ENCODE results near the gene PREX1.
"Not testable (repeated sequence)": the region's sequence is repeated elsewhere in the genome, so short reads cannot be mapped to it uniquely, and the experiment has no call there.

Gene PREX1

DNA sequence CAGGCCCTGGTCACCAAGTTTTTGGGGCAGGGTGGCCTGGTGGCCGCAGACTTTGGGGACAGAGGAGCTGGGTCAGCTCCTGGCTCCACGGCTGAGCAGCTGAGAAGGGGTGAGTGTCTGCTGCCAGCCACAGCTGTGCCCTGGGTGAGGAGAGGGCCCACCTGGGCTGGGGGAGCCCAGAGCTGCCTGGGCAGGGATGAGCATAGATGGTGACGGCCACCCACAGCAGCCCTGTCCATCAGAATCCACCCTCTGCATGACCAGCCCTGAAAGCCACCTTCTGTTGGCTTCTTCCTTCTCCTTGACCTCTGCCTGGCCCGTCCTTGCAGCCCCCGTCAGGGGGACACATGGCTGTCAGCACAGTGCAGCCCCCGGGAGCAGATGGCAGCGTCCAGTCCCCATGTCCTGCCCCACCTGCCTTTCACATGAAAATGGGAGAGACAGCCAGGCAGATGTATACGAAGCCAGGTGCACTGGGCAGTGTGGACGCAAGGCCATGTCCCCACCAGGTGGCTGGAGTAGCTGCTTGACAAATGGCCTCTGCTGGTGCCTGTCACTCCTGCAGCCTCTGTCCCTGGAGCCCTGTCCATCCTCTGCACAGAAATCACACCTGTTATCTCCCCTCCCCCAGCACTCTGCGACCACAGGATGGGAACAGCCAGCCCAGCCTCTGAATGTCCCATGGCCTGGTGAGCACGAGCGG is 220.8 kb downstream of the PREX1 start:
- Mint-ChIP-seq H3K36me3 (no peaks in the 10 kb centered on the region), H3K4me3 (no peak overlapping the region), H3K27ac (no peak overlapping the region), H3K4me1 (no peaks in the 10 kb centered on the region), H3K9me3 (no peaks in the 10 kb centered on the region), H3K27me3 (peaks cover 2% of the 10 kb centered on the region)

DNA sequence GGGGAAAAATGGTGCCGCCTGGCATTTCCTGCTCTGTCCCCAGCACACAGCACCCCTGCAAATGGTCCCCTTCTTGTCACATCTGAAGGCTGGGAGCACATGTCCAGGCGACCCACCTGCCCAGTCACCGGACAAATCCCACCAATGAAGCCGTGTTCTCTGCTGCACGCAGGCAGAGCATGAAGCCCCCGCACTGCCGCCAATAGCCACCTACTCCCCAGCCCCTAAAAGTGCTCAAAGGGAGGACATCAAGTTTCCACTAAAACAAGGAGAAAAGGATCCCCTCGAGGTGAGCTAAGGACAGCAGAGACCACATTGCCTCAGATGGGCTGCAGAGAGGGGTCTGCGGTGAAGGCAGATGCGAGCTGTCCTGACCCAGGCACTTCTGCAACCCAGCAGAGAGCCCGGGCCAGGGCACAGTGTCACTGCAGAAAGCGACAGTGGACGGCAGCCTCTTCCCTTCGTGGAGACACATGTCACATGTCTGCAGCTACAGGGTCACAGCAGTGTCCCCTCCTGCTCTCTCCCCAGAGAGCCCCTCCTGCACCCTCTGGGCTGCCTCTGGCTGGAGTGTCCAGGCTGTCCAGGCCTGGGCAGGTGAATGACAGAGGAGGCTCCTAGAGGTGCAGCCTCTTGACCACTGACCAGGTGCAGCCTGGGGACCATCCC is 221.5 kb downstream of the PREX1 start:
- Mint-ChIP-seq H3K36me3 (no peaks in the 10 kb centered on the region), H3K4me3 (no peak overlapping the region), H3K27ac (no peak overlapping the region), H3K27me3 (peaks cover 2% of the 10 kb centered on the region), H3K4me1 (no peaks in the 10 kb centered on the region), H3K9me3 (no peaks in the 10 kb centered on the region)

DNA sequence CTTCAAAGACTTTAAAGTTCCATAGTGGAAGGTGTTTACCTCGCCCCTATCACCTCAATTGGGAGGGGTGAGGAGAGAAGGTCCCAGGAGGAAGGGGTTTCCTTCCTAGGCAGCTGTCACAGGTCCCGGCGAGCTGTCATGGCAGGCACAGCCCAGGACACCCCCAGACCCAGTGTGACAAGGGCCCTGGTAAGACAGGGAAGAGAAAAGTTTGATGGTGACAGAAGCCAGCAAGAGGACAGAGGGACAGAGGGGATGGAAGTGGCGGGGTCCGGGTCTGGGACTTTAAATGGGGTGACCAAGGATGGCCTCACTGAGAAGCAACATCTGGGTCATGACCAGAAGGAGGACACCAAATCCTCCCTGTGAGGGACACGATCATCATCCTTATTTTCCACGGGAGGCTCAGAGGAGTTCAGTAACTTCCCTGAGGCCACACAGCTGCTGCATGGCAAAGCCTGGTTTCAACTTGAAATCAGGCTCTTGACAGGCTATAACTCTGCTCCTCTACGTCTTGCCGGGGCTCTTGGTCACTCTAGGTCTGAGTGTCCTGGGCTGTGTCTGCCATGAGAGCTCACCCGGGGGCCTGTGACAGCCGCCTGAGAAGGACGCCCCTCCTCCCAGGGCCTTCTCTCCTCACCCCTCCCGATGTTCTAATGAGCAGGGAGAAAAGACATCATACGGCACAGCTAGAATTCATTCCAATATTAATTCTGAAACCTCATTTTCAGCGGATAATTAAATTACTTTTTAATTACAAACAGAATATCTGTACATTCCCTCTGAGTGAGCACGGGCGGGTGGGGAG is 222.2 kb downstream of the PREX1 start:
- Mint-ChIP-seq H3K4me3 (no peak overlapping the region), H3K27me3 (peaks cover 2% of the 10 kb centered on the region), H3K27ac (no peak overlapping the region), H3K4me1 (no peaks in the 10 kb centered on the region), H3K36me3 (no peaks in the 10 kb centered on the region), H3K9me3 (no peaks in the 10 kb centered on the region)

DNA sequence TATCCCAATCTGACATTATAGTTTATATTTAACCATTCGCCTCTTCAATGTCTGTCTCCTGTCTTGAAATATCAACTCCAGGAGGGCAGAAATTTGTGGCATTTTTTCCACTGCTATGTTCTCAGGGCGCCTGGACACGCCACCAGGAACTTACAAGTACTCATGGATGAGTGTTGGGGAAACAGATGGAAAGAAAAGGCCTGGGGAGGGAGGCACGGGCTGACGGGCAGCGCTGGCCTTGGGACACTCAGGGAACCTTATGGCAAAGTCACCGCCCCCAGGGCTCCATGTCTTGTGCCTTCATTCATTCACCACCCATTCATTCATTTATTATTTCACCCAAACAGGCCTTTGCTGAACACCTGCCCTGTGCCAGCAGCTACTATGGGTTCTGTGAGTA is 222.9 kb downstream of the PREX1 start:
- Mint-ChIP-seq H3K27ac (no peak overlapping the region), H3K36me3 (no peaks in the 10 kb centered on the region), H3K4me1 (no peaks in the 10 kb centered on the region), H3K9me3 (no peaks in the 10 kb centered on the region), H3K27me3 (peaks cover 2% of the 10 kb centered on the region), H3K4me3 (no peak overlapping the region)

DNA sequence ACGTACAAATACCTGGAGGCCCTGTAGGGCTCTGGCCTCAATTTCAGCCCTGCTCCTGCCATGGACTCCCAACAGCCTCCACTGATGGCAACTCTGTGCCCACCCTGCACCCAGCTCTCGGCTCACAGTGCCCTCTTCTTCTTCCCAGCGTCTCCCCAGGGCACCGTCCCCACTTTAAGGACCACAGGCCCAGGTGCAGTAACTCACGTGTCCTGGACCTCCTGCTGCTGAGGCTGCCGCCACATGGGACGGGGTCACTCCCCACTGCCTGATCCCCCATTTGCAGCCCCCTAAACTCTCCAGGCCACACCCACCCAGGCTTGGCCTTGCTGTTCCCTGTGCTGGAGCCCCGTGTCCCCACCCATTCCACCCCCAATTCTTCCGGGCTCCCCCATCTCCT is 223.4 kb downstream of the PREX1 start:
- no peaks in the 10 kb centered on the region for H3K4me1 Mint-ChIP-seq
- no peaks in the 10 kb centered on the region for H3K9me3 Mint-ChIP-seq
- H3K4me3 Mint-ChIP-seq: no peak overlapping the region
- H3K36me3 Mint-ChIP-seq: no peaks in the 10 kb centered on the region
- H3K27ac Mint-ChIP-seq: no peak overlapping the region
- H3K27me3 Mint-ChIP-seq: peaks cover 2% of the 10 kb centered on the region

DNA sequence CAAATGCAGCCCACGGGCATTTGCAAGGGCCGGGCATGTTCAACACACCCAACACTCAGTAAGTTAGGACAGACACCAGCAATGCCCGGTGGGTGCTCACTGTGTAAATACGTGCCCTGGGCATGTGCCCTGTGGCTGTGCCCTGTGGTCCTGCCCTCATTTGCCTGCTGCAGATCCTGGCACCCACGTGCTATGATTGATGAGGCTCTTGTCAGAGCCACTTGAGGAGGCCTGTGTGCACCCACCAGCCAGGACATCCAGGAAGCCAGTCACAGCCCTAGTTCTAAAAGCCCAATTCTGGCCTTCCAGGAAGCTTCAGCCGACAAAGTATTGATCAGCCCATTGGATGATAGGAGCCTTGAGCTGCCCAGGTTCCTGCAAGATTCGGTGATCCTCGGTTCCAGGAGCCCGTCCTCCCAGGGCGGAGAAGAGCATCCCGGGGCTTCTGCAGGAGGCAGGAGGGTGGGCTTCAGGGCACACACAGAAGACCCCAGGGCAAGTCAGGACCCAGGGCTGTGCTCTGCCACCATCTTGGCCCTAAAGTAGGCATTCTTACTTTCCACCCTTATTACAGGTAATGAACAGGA is 223.9 kb downstream of the PREX1 start:
- no peaks in the 10 kb centered on the region for H3K9me3 Mint-ChIP-seq
- peaks cover 2% of the 10 kb centered on the region for H3K27me3 Mint-ChIP-seq
- H3K27ac Mint-ChIP-seq: no peak overlapping the region
- no peaks in the 10 kb centered on the region for H3K4me1 Mint-ChIP-seq
- H3K36me3 Mint-ChIP-seq: no peaks in the 10 kb centered on the region
- H3K4me3 Mint-ChIP-seq: no peak overlapping the region

DNA sequence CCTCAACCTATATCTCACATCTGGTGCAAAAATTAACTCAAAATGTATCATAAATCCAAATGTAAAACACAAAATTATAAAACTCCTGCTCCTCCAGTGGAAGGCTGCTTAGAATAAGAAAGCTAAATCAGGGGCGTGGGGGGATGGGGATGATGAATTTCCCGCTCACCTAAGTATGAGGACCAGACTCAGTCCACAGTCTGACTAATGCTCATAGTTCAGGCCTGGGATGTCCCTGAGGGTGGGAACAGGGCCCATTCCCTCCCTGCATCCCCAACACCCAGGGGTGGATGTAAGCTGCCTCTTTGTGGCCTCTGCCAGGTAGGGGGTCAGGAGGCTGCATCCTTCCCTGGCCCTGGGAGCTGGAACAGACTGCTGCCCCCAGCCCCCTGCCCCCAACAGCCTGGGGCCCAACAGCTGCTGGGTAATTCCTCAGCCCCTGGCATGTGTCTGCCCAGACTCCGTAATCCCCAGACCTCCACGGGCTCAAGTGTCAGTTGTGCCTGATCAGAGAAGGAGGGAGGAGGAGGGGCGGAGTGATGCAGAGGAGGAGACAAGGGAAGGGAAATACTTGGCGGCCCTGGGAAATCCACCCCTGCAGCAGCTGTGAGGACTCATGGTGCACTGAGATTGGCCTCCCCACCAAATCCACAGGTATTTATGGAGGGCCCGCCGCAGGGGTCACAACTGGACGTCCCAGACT is 224.5 kb downstream of the PREX1 start:
- no peaks in the 10 kb centered on the region for H3K27me3 Mint-ChIP-seq
- no peak overlapping the region for H3K27ac Mint-ChIP-seq
- H3K4me1 Mint-ChIP-seq: no peaks in the 10 kb centered on the region

DNA sequence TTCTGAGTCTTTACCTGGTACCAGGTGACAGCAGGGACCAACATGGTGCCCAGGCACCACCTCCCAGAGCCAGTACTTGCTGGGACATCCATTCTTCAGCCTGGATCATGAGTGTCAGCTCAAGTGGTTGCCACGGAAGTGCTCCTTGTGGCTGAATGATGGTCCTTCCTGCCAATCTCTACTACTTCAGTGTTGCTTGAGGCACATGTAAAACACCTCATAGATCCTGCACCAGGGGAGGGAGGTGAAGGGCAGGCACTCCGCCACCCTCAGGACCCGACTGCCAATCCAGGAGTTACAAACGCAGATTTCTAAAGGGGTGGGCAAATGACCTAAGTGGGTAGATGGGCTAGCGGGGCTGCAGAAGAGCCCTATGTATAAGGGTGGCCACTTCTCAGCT is 226.0 kb downstream of the PREX1 start:
- no peaks in the 10 kb centered on the region for H3K36me3 Mint-ChIP-seq
- H3K4me3 Mint-ChIP-seq: no peak overlapping the region
- no peak overlapping the region for H3K27ac Mint-ChIP-seq
- no peaks in the 10 kb centered on the region for H3K27me3 Mint-ChIP-seq
- H3K9me3 Mint-ChIP-seq: peaks cover under 1% of the 10 kb centered on the region
- H3K4me1 Mint-ChIP-seq: no peaks in the 10 kb centered on the region

More for the DNA sequence above, 224.5 kb downstream of the PREX1 start:
- H3K4me3 Mint-ChIP-seq: no peak overlapping the region
- no peaks in the 10 kb centered on the region for H3K36me3 Mint-ChIP-seq
- H3K9me3 Mint-ChIP-seq: no peaks in the 10 kb centered on the region

DNA sequence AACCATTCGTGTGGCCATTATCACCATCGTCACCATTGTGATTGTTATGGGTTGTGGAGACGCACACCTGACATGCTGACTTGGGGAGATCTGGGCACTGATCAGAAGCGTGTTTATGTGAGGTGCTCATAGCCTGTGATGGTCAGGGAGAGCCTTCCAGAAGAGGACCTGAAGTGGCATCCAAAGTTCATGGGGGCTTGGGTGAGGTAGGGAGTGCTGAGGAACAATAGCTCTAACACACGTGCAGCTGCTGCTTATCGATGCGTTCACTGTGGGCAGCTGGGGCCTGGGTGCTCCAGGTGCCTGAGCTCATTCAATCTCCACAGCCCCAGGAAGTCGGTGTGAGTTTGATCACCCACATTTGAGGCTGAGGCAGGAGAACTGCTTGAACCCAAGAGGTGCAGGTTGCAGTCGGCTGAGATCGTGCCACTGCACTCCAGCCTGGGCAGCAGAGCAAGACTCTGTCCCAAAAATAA is 227.3 kb downstream of the PREX1 start:
- no peak overlapping the region for H3K27ac Mint-ChIP-seq
- no peak overlapping the region for H3K4me3 Mint-ChIP-seq
- no peaks in the 10 kb centered on the region for H3K36me3 Mint-ChIP-seq
- H3K27me3 Mint-ChIP-seq: no peaks in the 10 kb centered on the region
- peaks cover 5% of the 10 kb centered on the region for H3K9me3 Mint-ChIP-seq
- H3K4me1 Mint-ChIP-seq: no peaks in the 10 kb centered on the region

DNA sequence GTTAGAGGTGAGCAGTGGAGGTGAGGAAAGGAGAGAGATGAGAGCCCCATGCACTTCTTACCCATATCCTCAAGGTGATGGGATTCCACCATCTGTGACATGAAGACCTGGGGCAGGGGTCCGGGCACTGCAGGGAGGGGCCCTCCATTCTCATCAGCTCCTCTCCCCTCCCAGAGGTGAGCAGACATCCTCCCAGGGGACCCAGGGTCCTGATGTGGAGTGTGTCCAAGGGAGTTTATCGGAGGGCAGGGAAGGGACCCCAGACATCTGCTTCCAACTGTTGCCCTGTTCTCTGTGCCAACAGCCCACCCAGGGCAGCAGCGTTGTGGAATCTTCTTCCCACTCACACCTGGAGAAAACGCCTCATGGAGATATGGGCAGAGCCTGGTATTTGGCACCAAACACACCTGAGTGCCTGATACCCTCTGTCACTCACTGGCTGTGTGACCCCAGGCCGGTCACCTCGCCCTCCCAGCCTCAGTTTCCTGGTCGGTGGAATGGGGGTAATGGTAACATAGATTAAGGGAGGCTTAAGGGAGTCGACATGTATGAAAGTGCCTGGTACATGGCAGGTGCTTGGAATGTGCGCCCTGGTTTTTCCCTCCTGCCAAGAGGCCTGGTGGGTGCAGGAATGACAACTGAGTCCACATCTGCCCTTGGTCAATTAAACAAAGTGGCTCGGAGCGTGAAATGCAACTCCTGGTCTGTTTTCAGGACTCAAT is 227.9 kb downstream of the PREX1 start:
- Mint-ChIP-seq H3K9me3 (peaks cover 5% of the 10 kb centered on the region), H3K4me1 (no peaks in the 10 kb centered on the region), H3K27me3 (no peaks in the 10 kb centered on the region), H3K27ac (no peak overlapping the region), H3K36me3 (no peaks in the 10 kb centered on the region), H3K4me3 (no peak overlapping the region)

DNA sequence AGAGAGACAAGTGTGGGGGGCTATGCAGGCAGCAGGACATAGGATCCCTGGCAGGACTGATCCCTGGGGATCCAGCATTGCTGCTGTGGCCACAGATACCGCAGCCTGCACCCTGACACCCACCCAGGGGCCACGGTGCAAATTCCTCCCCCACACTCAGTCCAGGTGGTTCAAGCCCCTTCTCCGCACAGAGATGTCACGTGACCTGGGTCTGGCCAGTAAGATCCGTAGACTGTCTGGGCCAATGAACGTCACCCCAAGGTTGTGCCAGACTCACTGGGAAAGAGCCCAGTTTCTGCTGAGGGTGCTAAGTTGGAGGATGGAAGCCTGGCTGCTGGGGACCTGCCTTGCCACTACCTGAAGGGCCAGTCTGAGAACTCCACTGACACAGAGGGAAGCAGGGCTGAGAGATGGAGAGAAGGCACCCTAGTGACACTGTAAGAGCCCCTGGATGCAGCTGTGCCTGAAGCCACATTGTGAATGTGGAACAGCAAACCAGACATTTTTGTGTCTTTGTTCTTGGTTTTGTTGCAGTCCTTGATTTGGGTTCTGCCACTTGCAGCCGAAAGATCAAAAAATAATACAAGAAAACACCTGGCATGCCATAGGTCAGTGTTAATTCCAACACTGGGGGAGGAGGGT is 228.6 kb downstream of the PREX1 start:
- H3K27me3 Mint-ChIP-seq: no peaks in the 10 kb centered on the region
- H3K4me1 Mint-ChIP-seq: no peaks in the 10 kb centered on the region
- no peak overlapping the region for H3K27ac Mint-ChIP-seq
- H3K9me3 Mint-ChIP-seq: peaks cover 5% of the 10 kb centered on the region
- no peaks in the 10 kb centered on the region for H3K36me3 Mint-ChIP-seq
- H3K4me3 Mint-ChIP-seq: no peak overlapping the region

DNA sequence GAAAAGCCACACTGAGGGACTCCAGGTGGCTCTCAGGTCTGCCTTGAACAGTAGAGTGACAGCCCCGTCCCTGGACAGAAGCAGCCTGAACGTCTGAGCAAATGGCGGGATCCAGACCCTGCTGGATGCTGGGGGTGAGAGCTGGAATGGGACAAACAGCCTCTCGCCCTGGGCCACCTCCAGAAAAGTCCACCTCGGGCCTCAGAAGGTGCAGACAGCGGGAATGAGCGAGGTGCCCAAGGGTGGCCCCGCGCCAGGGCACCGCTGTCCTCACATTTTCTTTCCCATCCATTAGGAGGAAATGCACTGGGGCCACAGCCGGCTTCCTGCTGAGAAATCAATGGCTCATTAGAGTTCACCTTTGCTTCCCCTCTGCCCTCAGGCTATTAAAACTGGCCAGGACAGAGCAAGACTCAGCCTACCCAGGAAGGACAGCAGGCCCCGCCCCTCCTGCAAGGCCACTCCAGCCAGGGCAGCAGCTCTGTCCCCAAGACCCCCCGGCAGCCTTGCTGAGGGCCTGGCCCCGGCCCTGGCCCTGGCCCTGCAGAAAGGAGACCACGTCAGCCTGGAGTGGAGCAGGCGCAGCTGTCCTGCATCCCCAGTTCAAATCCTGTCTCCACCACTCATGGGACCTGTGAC is 229.4 kb downstream of the PREX1 start:
- H3K27me3 Mint-ChIP-seq, H3K36me3 Mint-ChIP-seq, H3K9me3 Mint-ChIP-seq, H3K4me1 Mint-ChIP-seq, H3K4me3 Mint-ChIP-seq, H3K27ac Mint-ChIP-seq: not testable (repeated sequence)

DNA sequence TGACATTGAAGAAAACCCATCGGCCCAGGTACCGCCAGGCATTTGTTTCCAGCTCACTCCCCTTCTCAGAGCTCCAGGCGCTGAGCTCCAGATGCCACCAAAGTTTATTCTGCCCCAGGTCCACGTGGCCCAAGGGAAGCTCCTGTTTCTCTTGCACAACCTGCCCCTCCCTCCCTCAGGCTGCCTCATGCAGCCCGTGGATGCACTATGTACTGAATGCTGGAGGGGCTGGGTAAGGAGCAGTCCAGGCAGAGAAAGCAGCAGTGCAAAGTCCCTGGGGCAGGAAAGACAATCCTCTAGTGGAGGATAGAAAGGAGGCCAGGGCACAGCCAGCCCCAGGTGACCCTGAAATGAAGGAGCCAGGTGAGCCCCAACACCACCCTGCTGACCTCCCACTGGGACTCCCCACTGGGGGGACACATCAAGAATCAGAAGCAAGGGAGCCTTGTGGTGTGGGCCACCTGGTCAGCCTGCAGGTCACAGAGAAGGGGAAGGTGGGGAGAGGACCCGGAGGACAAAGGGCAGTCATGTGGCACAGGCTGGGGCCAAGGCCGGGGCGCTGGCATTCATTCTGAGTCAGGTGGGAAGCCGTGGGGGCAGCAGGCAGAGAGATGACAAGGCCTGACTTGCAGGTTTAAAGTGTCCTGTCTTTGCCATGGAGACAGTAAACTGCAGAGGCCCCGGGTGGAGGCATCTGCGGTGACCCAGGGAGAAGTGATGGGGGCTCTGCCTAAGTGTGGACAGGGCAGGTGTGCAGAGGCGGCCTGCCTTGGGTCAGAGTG is 230.1 kb downstream of the PREX1 start:
- Mint-ChIP-seq H3K27ac (no peak overlapping the region), H3K27me3 (no peaks in the 10 kb centered on the region), H3K36me3 (no peaks in the 10 kb centered on the region), H3K9me3 (peaks cover 5% of the 10 kb centered on the region), H3K4me3 (no peak overlapping the region), H3K4me1 (no peaks in the 10 kb centered on the region)
